ENCODE results near the gene DEFB131A. TPM values are rescaled to one million over a fixed set of nuclear protein-coding genes. Genes with fewer than 3 reads are reported as not detected.
"Not testable (repeated sequence)": the region's sequence is repeated elsewhere in the genome, so short reads cannot be mapped to it uniquely, and the experiment has no call there.

The DEFB131A gene
- total RNA-seq, 1 experiment from 2014 or later: not detected

- H3K4me2 ChIP-seq (ENCODE audit: low read depth, low read length, poor library complexity, severe bottlenecking); H4K20me1 ChIP-seq (ENCODE audit: insufficient read depth, low read depth, low read length); H2AFZ ChIP-seq (ENCODE audit: low read length); H3K4me1 ChIP-seq (ENCODE audit: low read length); H3K4me3 ChIP-seq (ENCODE audit: low read length); H3K36me3 ChIP-seq (ENCODE audit: insufficient read depth, low read length); H3K9me2 ChIP-seq (replicated peaks; ENCODE audit: insufficient read depth, low read length); H3K9ac ChIP-seq (ENCODE audit: low read length); H3K27me3 ChIP-seq (ENCODE audit: low read length); H3K79me2 ChIP-seq (ENCODE audit: low read length); DNase-seq; H3K9me3 ChIP-seq (ENCODE audit: low read length); H3K27ac ChIP-seq (ENCODE audit: low read length): not testable (repeated sequence)
These were observed 1.9 kb upstream of the DEFB131A start for GRCh38 chr4:9442355-9442754.

- H3K4me3 ChIP-seq (ENCODE audit: low read length); H3K27me3 ChIP-seq (ENCODE audit: low read length); DNase-seq; H3K9me3 ChIP-seq (ENCODE audit: low read length); H3K4me2 ChIP-seq (ENCODE audit: low read depth, low read length, poor library complexity, severe bottlenecking); H2AFZ ChIP-seq (ENCODE audit: low read length); H3K9me2 ChIP-seq (replicated peaks; ENCODE audit: insufficient read depth, low read length); H3K27ac ChIP-seq (ENCODE audit: low read length); H3K9ac ChIP-seq (ENCODE audit: low read length); H3K4me1 ChIP-seq (ENCODE audit: low read length); H3K79me2 ChIP-seq (ENCODE audit: low read length); H4K20me1 ChIP-seq (ENCODE audit: insufficient read depth, low read depth, low read length); H3K36me3 ChIP-seq (ENCODE audit: insufficient read depth, low read length): not testable (repeated sequence)
These were observed 467 bp downstream of the DEFB131A start for GRCh38 chr4:9444681-9445080.

GRCh38 chr4:9452251-9452650, 8.0 kb downstream of the DEFB131A start:
- H3K4me1 ChIP-seq (ENCODE audit: low read length); H4K20me1 ChIP-seq (ENCODE audit: insufficient read depth, low read depth, low read length); H3K4me3 ChIP-seq (ENCODE audit: low read length); H3K27me3 ChIP-seq (ENCODE audit: low read length); H2AFZ ChIP-seq (ENCODE audit: low read length); H3K36me3 ChIP-seq (ENCODE audit: insufficient read depth, low read length); DNase-seq; H3K9me2 ChIP-seq (replicated peaks; ENCODE audit: insufficient read depth, low read length); H3K9me3 ChIP-seq (ENCODE audit: low read length); H3K9ac ChIP-seq (ENCODE audit: low read length); H3K79me2 ChIP-seq (ENCODE audit: low read length); H3K4me2 ChIP-seq (ENCODE audit: low read depth, low read length, poor library complexity, severe bottlenecking); H3K27ac ChIP-seq (ENCODE audit: low read length): not testable (repeated sequence)

- not testable (repeated sequence) for H2AFZ ChIP-seq (ENCODE audit: low read length); DNase-seq; H3K27ac ChIP-seq (ENCODE audit: low read length); H3K4me1 ChIP-seq (ENCODE audit: low read length); H3K79me2 ChIP-seq (ENCODE audit: low read length); H3K9me2 ChIP-seq (replicated peaks; ENCODE audit: insufficient read depth, low read length); H4K20me1 ChIP-seq (ENCODE audit: insufficient read depth, low read depth, low read length); H3K9me3 ChIP-seq (ENCODE audit: low read length); H3K36me3 ChIP-seq (ENCODE audit: insufficient read depth, low read length); H3K27me3 ChIP-seq (ENCODE audit: low read length); H3K9ac ChIP-seq (ENCODE audit: low read length); H3K4me3 ChIP-seq (ENCODE audit: low read length); H3K4me2 ChIP-seq (ENCODE audit: low read depth, low read length, poor library complexity, severe bottlenecking)
These were observed 10.1 kb downstream of the DEFB131A start for GRCh38 chr4:9454284-9454683.

GRCh38 chr4:9455046-9455445, 10.8 kb downstream of the DEFB131A start:
- H3K9ac ChIP-seq (ENCODE audit: low read length); H3K36me3 ChIP-seq (ENCODE audit: insufficient read depth, low read length); H3K9me3 ChIP-seq (ENCODE audit: low read length); H3K79me2 ChIP-seq (ENCODE audit: low read length); H3K4me2 ChIP-seq (ENCODE audit: low read depth, low read length, poor library complexity, severe bottlenecking); H4K20me1 ChIP-seq (ENCODE audit: insufficient read depth, low read depth, low read length); H3K27ac ChIP-seq (ENCODE audit: low read length); H2AFZ ChIP-seq (ENCODE audit: low read length); DNase-seq; H3K27me3 ChIP-seq (ENCODE audit: low read length); H3K9me2 ChIP-seq (replicated peaks; ENCODE audit: insufficient read depth, low read length); H3K4me3 ChIP-seq (ENCODE audit: low read length); H3K4me1 ChIP-seq (ENCODE audit: low read length): not testable (repeated sequence)

GRCh38 chr4:9479466-9479865, 35.3 kb downstream of the DEFB131A start:
- DNase-seq; H3K4me2 ChIP-seq (ENCODE audit: low read depth, low read length, poor library complexity, severe bottlenecking); H3K79me2 ChIP-seq (ENCODE audit: low read length); H3K9ac ChIP-seq (ENCODE audit: low read length); H3K27me3 ChIP-seq (ENCODE audit: low read length); H3K36me3 ChIP-seq (ENCODE audit: insufficient read depth, low read length); H2AFZ ChIP-seq (ENCODE audit: low read length); H3K9me3 ChIP-seq (ENCODE audit: low read length); H3K9me2 ChIP-seq (replicated peaks; ENCODE audit: insufficient read depth, low read length); H3K4me1 ChIP-seq (ENCODE audit: low read length); H4K20me1 ChIP-seq (ENCODE audit: insufficient read depth, low read depth, low read length); H3K27ac ChIP-seq (ENCODE audit: low read length); H3K4me3 ChIP-seq (ENCODE audit: low read length): not testable (repeated sequence)

- H3K9me3 ChIP-seq (ENCODE audit: low read length); H2AFZ ChIP-seq (ENCODE audit: low read length); H3K79me2 ChIP-seq (ENCODE audit: low read length); H3K4me1 ChIP-seq (ENCODE audit: low read length); H3K4me3 ChIP-seq (ENCODE audit: low read length); DNase-seq; H4K20me1 ChIP-seq (ENCODE audit: insufficient read depth, low read depth, low read length); H3K4me2 ChIP-seq (ENCODE audit: low read depth, low read length, poor library complexity, severe bottlenecking); H3K9ac ChIP-seq (ENCODE audit: low read length); H3K36me3 ChIP-seq (ENCODE audit: insufficient read depth, low read length); H3K27ac ChIP-seq (ENCODE audit: low read length); H3K27me3 ChIP-seq (ENCODE audit: low read length); H3K9me2 ChIP-seq (replicated peaks; ENCODE audit: insufficient read depth, low read length): not testable (repeated sequence)
These were observed 35.9 kb downstream of the DEFB131A start for GRCh38 chr4:9480066-9480465.

GRCh38 chr4:9482871-9483270, 38.7 kb downstream of the DEFB131A start:
- H3K4me3 ChIP-seq (ENCODE audit: low read length); H3K27me3 ChIP-seq (ENCODE audit: low read length); DNase-seq; H3K9me2 ChIP-seq (replicated peaks; ENCODE audit: insufficient read depth, low read length); H3K4me1 ChIP-seq (ENCODE audit: low read length); H2AFZ ChIP-seq (ENCODE audit: low read length); H4K20me1 ChIP-seq (ENCODE audit: insufficient read depth, low read depth, low read length); H3K79me2 ChIP-seq (ENCODE audit: low read length); H3K27ac ChIP-seq (ENCODE audit: low read length); H3K9me3 ChIP-seq (ENCODE audit: low read length); H3K4me2 ChIP-seq (ENCODE audit: low read depth, low read length, poor library complexity, severe bottlenecking); H3K36me3 ChIP-seq (ENCODE audit: insufficient read depth, low read length); H3K9ac ChIP-seq (ENCODE audit: low read length): not testable (repeated sequence)

- H3K27me3 ChIP-seq (ENCODE audit: low read length); H3K36me3 ChIP-seq (ENCODE audit: insufficient read depth, low read length); H3K9ac ChIP-seq (ENCODE audit: low read length); H4K20me1 ChIP-seq (ENCODE audit: insufficient read depth, low read depth, low read length); H3K4me3 ChIP-seq (ENCODE audit: low read length); H3K9me3 ChIP-seq (ENCODE audit: low read length); H3K79me2 ChIP-seq (ENCODE audit: low read length); H3K4me2 ChIP-seq (ENCODE audit: low read depth, low read length, poor library complexity, severe bottlenecking); H2AFZ ChIP-seq (ENCODE audit: low read length); H3K4me1 ChIP-seq (ENCODE audit: low read length); H3K27ac ChIP-seq (ENCODE audit: low read length); DNase-seq; H3K9me2 ChIP-seq (replicated peaks; ENCODE audit: insufficient read depth, low read length): not testable (repeated sequence)
These were observed 39.5 kb downstream of the DEFB131A start for GRCh38 chr4:9483682-9484081.

All from Karpas-422 (cell line).